Effector memory CD8-positive, alpha-beta T cell (primary cell): ENCODE data around the gene FBXL14.

Experiments
- ATAC-seq: fragments of 150-1000 bp; cut with Tn5 transposase; replicated peaks from 2 replicates; pipeline ENCODE4 v1.10.0; 2021; ENCODE audit warnings: mild to moderate bottlenecking, moderate library complexity
- DNase-seq, 3 experiments: peaks; one replicate each; pipeline ENCODE4 v3.0.0; 2021
- H3K27ac Mint-ChIP-seq, 2 donors: one replicate each; pipeline ENCODE4 v1.8.0; 2022; ENCODE audit warnings: mild to moderate bottlenecking in 2 of 2, mixed read lengths in 2 of 2, moderate library complexity in 2 of 2
- H3K27me3 Mint-ChIP-seq, 2 donors: one replicate each; pipeline ENCODE4 v1.8.0; 2022; ENCODE audit warnings: mixed read lengths in 2 of 2
- H3K36me3 Mint-ChIP-seq: one replicate; pipeline ENCODE4 v1.8.0; 2022; ENCODE audit warnings: mild to moderate bottlenecking, moderate library complexity, mixed read lengths; ENCODE audit not compliant: insufficient read depth
- H3K4me1 Mint-ChIP-seq, 2 donors: one replicate each; pipeline ENCODE4 v1.8.0; 2022; ENCODE audit warnings: low read depth in 2 of 2, mixed read lengths in 2 of 2
- H3K4me3 Mint-ChIP-seq, 2 donors: one replicate each; pipeline ENCODE4 v1.8.0; 2022; ENCODE audit warnings: mild to moderate bottlenecking in 2 of 2, mixed read lengths in 2 of 2, moderate library complexity in 2 of 2
- H3K9me3 Mint-ChIP-seq, 2 donors: one replicate each; pipeline ENCODE4 v1.8.0; 2022; ENCODE audit warnings: mixed read lengths in 2 of 2

Gene FBXL14

GRCh38 chr12:1595026-1595561 is 713 bp upstream of the FBXL14 start:
- Mint-ChIP-seq H3K9me3 (no peaks in the 10 kb centered on the region), H3K4me1 (peaks cover 38 to 39% of the 10 kb centered on the region in 2 donors), H3K36me3 (peaks cover 33% of the 10 kb centered on the region), H3K27ac (peak overlapping the region; percentile 94 to 96), H3K4me3 (peak overlapping the region; percentile 89 to 94), H3K27me3 (no peaks in the 10 kb centered on the region)
- ATAC-seq (no peak), DNase-seq (no peak)

- Mint-ChIP-seq H3K4me3 (peak overlapping the region; percentile 89), H3K4me1 (peaks cover 44 to 50% of the 10 kb centered on the region in 2 donors), H3K27ac (peak overlapping the region in 1 of 2 donors; percentile 94), H3K9me3 (no peaks in the 10 kb centered on the region), H3K36me3 (peaks cover 37% of the 10 kb centered on the region), H3K27me3 (no peaks in the 10 kb centered on the region)
- peak in 1 of 3 experiments; percentile 47 for DNase-seq
- ATAC-seq = no peak
Measured at GRCh38 chr12:1594006-1594260, 448 bp downstream of the FBXL14 start.

DNA sequence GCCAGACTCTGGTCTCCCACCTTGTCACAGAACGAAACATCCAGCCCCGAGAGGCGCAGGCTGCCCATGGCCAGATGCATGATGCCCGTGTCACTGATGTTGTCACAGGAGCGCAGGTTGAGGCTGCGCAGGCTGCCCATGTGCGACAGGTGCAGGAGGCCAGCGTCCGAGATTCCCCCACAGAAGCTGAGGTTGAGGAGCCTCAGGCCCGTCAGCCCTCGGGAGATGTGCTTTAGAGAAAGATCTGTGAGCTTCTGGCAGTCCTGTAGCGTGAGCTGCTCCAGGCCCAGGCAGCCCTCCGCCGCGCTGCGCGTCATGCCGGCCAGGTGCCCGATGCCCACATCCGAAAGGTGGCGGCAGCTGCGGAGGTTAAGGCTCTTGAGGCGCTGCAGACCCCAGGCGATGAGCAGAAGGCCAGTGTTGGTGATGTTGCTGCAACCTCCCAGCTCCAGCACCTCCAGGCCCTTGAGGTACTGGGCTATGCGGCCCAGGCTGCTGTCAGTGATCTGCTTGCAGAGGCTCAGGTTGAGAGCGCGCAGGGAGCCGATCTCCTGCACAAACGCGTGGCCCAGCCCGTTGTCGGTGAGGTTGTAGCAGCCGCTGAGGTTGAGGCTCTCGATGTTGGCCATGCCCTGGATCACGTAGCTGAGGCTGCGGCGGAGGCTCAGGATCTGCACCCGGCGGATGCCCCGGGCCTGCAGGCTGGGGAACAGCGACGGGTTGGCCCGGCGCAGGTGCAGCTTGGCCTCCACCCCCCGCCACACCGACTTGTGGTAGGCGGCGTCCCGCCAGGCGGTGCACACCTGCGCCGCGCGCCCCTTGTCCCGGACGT is 991 bp downstream of the FBXL14 start:
- Mint-ChIP-seq H3K4me3 (peak overlapping the region; percentile 89), H3K9me3 (no peaks in the 10 kb centered on the region), H3K36me3 (peaks cover 40% of the 10 kb centered on the region), H3K4me1 (peaks cover 50 to 55% of the 10 kb centered on the region in 2 donors), H3K27ac (peak overlapping the region; percentile 72 to 94), H3K27me3 (no peaks in the 10 kb centered on the region)
- DNase-seq (peak; percentile 48 to 52 (median 51)), ATAC-seq (peak; percentile 32)

DNA sequence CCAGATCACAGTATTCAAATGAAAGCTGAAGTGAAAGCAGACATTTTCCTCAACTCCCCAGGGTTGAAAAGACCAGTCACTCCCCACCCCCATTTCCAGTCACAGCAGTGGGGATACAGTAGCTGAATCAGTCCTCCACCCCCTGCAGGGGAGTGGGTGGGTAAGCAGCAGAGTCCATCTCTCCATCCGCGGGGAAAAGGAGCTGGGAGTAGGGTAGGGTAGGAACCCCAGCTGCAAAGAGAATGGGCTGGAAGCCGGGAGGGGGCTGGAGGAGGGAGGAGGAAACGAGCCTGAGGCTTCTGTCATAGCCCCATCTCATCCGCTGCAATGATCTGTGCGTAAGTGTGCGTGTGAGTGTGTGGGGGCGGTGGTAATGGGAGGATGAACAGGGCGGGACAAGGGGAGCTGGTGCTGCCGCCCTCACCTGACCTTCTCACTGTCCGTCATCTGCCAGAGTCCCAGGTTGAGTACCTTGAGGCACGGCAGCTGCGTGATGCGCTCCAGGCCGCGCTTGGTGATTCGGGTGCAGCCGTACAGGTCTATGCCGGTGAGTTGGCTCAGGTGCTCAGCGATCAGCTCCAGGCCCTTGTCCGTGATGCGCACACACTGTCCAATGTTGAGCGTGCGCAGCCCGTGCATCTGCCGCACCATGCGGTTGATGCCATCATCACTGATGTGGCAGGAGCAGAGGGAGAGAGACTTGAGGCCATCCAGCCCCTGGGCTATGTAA is 1.8 kb downstream of the FBXL14 start:
- DNase-seq (peak; percentile 27 to 53 (median 41)), ATAC-seq (peak; percentile 20)
- H3K27ac Mint-ChIP-seq = peak overlapping the region; percentile 72 to 94
- H3K27me3 Mint-ChIP-seq = no peaks in the 10 kb centered on the region
- peaks cover 40% of the 10 kb centered on the region for H3K36me3 Mint-ChIP-seq
- H3K4me3 Mint-ChIP-seq = peak overlapping the region; percentile 89
- peaks cover 55 to 62% of the 10 kb centered on the region in 2 donors for H3K4me1 Mint-ChIP-seq
- H3K9me3 Mint-ChIP-seq = no peaks in the 10 kb centered on the region

- Mint-ChIP-seq H3K4me1 (peaks cover 55 to 62% of the 10 kb centered on the region in 2 donors), H3K27ac (peak overlapping the region; percentile 6 to 72)
Measured at GRCh38 chr12:1591543-1591942, 2.8 kb downstream of the FBXL14 start.

DNA sequence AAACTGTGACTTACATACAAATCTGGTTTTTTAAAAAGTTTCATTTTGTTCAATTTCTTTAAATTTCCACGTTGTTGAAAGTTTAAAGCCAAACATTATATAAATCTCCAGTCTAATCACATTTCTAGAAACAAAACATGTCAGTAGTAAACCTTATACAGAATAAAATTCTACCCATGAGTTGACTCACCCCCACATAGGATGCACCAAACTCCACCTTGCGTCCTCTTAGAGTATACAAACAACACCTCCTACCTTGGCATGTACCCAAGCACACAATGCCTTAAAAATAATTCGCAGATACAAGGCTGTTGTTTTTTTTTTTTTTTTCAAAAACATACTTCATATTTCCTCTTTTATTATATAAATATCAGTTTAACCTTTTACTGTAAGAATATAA is 3.3 kb downstream of the FBXL14 start:
- Mint-ChIP-seq H3K27ac (peak overlapping the region; percentile 6 to 72), H3K27me3 (no peaks in the 10 kb centered on the region), H3K36me3 (peaks cover 54% of the 10 kb centered on the region), H3K4me1 (peaks cover 55 to 62% of the 10 kb centered on the region in 2 donors), H3K9me3 (no peaks in the 10 kb centered on the region), H3K4me3 (peak overlapping the region; percentile 89)
- peak; percentile 16 for ATAC-seq
- peak; percentile 35 to 43 (median 42) for DNase-seq

More at GRCh38 chr12:1591543-1591942, 2.8 kb downstream of the FBXL14 start:
- Mint-ChIP-seq H3K4me3 (peak overlapping the region; percentile 89), H3K27me3 (no peaks in the 10 kb centered on the region), H3K36me3 (peaks cover 49% of the 10 kb centered on the region), H3K9me3 (no peaks in the 10 kb centered on the region)
- DNase-seq (no peak), ATAC-seq (no peak)

GRCh38 chr12:1590221-1590979 is 4.0 kb downstream of the FBXL14 start:
- Mint-ChIP-seq H3K36me3 (peaks cover 54% of the 10 kb centered on the region), H3K4me1 (peaks cover 52 to 61% of the 10 kb centered on the region in 2 donors), H3K27ac (peak overlapping the region; percentile 6 to 72), H3K4me3 (peak overlapping the region; percentile 89), H3K9me3 (no peaks in the 10 kb centered on the region), H3K27me3 (no peaks in the 10 kb centered on the region)
- DNase-seq (no peak), ATAC-seq (no peak)

DNA sequence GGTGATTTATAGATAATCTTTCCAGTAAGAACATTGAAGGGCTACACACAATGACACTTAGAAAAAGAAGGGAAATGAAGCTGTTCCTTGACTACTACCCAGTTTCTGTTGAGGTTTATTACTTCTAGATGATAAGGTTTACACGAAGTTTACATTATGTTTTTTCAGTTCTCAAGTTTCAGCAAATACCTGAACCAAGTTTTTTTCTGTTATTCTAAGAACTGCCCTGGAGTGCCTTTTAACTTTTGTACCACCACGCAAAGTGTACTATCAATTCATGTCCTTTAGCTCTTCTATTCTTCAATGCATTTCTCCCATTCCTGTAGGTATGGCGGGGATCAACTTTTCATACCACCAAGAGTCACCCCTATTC is 5.8 kb downstream of the FBXL14 start:
- no peaks in the 10 kb centered on the region for H3K9me3 Mint-ChIP-seq
- H3K4me1 Mint-ChIP-seq = peaks cover 46 to 55% of the 10 kb centered on the region in 2 donors
- ATAC-seq (no peak), DNase-seq (no peak)
- H3K27ac Mint-ChIP-seq = peak overlapping the region; percentile 64 to 68
- H3K27me3 Mint-ChIP-seq = no peaks in the 10 kb centered on the region
- no peak overlapping the region for H3K4me3 Mint-ChIP-seq
- peaks cover 44% of the 10 kb centered on the region for H3K36me3 Mint-ChIP-seq

DNA sequence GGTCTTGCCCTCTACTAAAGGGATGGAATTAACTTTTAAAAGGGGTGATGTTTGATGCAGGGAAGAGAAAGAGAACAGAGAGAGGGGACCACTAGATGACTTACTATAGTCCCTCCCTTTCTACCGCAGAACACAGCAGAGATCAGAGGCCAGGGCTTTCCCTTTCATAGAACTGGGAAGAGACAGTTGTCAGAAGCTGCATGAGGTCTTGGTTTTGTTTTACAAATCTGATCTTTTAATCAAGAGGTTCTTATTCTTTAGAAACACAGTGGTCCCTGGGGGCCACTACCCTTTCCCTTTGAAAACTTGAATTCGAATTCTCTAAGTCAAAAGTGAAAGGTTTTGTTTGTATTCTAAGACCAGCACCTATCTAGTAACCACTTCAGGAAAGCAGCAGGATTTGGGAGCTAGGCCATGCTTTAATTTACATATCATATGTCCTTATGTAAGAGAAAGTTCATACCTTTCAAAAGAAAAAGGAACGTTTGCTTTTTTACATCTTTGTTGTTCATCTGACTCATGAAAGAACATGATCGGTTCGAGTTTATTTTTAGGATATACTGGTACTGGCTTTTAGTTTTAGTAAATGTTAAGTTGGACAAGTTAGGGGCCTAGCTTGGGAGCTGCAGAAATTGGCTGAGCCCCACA is 6.3 kb downstream of the FBXL14 start:
- Mint-ChIP-seq H3K4me1 (peaks cover 47 to 58% of the 10 kb centered on the region in 2 donors), H3K4me3 (no peak overlapping the region), H3K36me3 (peaks cover 39% of the 10 kb centered on the region), H3K27me3 (no peaks in the 10 kb centered on the region), H3K9me3 (no peaks in the 10 kb centered on the region), H3K27ac (peak overlapping the region; percentile 64 to 68)
- ATAC-seq = no peak
- DNase-seq = no peak

GRCh38 chr12:1584326-1584725 is 10.1 kb downstream of the FBXL14 start:
- Mint-ChIP-seq H3K9me3 (no peaks in the 10 kb centered on the region), H3K27ac (peak overlapping the region in 1 of 2 donors; percentile 31), H3K4me1 (peaks cover 18 to 23% of the 10 kb centered on the region in 2 donors), H3K27me3 (no peaks in the 10 kb centered on the region), H3K4me3 (no peak overlapping the region), H3K36me3 (peaks cover 26% of the 10 kb centered on the region)
- ATAC-seq (no peak), DNase-seq (no peak)

- no peak overlapping the region for H3K4me3 Mint-ChIP-seq
- peak overlapping the region in 1 of 2 donors; percentile 69 for H3K27ac Mint-ChIP-seq
- no peaks in the 10 kb centered on the region for H3K9me3 Mint-ChIP-seq
- no peaks in the 10 kb centered on the region for H3K27me3 Mint-ChIP-seq
- DNase-seq = peak; percentile 63 to 68 (median 65)
- H3K36me3 Mint-ChIP-seq = peaks cover 19% of the 10 kb centered on the region
- peak; percentile 83 for ATAC-seq
- peaks cover 14 to 15% of the 10 kb centered on the region in 2 donors for H3K4me1 Mint-ChIP-seq
Measured at GRCh38 chr12:1583421-1584078, 10.8 kb downstream of the FBXL14 start.

DNA sequence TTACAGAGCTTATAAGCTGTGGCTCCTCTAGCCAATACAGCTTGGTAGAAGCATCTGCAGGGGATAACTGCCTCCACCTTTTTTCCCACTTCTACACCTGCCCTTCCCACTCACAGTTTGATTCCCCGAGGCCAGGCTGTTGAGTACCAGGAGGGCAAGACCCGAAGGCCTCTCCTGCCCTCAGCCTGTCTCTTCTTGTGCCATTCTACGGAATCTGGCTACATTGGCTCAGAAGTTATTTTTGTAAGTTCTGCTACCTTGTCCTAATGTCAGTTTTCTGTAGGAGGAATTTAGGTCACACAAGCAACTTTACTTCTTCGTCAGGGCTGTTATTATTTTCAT is 11.7 kb downstream of the FBXL14 start:
- ATAC-seq (no peak), DNase-seq (no peak)
- H3K9me3 Mint-ChIP-seq = no peaks in the 10 kb centered on the region
- peaks cover 6 to 8% of the 10 kb centered on the region in 2 donors for H3K4me1 Mint-ChIP-seq
- peaks cover 19% of the 10 kb centered on the region for H3K36me3 Mint-ChIP-seq
- H3K27me3 Mint-ChIP-seq = no peaks in the 10 kb centered on the region
- H3K4me3 Mint-ChIP-seq = no peak overlapping the region
- peak overlapping the region in 1 of 2 donors; percentile 57 for H3K27ac Mint-ChIP-seq
